Measurements from ENCODE around the gene OR10K1. TPM values are rescaled to one million over a fixed set of nuclear protein-coding genes. Genes with fewer than 3 reads are reported as not detected.
"Not testable (repeated sequence)": the region's sequence is repeated elsewhere in the genome, so short reads cannot be mapped to it uniquely, and the experiment has no call there.

The OR10K1 gene
- total and polyA plus RNA-seq, 4 donors = not detected

DNA sequence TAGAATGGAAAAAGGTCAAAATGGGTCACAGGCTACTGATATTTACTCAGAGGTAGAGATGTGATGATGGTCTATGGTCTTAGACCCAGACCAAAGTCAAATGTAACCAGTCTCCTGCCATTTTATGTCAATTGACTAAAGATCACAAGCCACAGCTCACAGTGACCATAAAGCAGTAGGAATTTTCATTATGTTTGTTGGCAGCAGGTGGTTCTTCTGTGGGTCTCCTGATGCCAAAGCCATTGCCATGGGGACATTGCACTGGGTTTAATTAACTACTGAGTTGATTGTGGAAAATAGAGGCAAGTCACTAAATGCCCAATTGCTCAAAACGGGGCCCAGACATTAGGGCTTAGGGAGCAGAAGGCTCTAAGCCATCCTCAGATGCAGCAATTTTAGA lies 35.5 kb upstream of the OR10K1 start, which contains the start of gene OR10K2:
Gene OR10K2 (minus strand): TSS at position 101 of the 400 bp plus-strand sequence. CDS start 5,371 bp downstream, outside the sequence.
- TF ChIP-seq, protein P1, sequence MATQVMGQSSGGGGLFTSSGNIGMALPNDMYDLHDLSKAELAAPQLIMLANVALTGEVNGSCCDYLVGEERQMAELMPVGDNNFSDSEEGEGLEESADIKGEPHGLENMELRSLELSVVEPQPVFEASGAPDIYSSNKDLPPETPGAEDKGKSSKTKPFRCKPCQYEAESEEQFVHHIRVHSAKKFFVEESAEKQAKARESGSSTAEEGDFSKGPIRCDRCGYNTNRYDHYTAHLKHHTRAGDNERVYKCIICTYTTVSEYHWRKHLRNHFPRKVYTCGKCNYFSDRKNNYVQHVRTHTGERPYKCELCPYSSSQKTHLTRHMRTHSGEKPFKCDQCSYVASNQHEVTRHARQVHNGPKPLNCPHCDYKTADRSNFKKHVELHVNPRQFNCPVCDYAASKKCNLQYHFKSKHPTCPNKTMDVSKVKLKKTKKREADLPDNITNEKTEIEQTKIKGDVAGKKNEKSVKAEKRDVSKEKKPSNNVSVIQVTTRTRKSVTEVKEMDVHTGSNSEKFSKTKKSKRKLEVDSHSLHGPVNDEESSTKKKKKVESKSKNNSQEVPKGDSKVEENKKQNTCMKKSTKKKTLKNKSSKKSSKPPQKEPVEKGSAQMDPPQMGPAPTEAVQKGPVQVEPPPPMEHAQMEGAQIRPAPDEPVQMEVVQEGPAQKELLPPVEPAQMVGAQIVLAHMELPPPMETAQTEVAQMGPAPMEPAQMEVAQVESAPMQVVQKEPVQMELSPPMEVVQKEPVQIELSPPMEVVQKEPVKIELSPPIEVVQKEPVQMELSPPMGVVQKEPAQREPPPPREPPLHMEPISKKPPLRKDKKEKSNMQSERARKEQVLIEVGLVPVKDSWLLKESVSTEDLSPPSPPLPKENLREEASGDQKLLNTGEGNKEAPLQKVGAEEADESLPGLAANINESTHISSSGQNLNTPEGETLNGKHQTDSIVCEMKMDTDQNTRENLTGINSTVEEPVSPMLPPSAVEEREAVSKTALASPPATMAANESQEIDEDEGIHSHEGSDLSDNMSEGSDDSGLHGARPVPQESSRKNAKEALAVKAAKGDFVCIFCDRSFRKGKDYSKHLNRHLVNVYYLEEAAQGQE (IDR thresholded peaks at IDR 0.05) = no peak
- TF ChIP-seq HNF4A (conservative IDR thresholded peaks at IDR 0.05) (no peak), FOXA1 (IDR thresholded peaks at IDR 0.05) (no peak), NR2F2 (IDR thresholded peaks at IDR 0.05) (no peak), JUND (IDR thresholded peaks at IDR 0.05) (no peak), HNF4G (IDR thresholded peaks at IDR 0.05) (no peak), RAD21 (IDR thresholded peaks at IDR 0.05) (no peak), FOXA2 (IDR thresholded peaks at IDR 0.05) (no peak), RXRA (IDR thresholded peaks at IDR 0.05) (no peak)
- TF ChIP-seq, protein P2, sequence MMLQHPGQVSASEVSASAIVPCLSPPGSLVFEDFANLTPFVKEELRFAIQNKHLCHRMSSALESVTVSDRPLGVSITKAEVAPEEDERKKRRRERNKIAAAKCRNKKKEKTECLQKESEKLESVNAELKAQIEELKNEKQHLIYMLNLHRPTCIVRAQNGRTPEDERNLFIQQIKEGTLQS (IDR thresholded peaks at IDR 0.05) = no peak
- TF ChIP-seq, protein P3, sequence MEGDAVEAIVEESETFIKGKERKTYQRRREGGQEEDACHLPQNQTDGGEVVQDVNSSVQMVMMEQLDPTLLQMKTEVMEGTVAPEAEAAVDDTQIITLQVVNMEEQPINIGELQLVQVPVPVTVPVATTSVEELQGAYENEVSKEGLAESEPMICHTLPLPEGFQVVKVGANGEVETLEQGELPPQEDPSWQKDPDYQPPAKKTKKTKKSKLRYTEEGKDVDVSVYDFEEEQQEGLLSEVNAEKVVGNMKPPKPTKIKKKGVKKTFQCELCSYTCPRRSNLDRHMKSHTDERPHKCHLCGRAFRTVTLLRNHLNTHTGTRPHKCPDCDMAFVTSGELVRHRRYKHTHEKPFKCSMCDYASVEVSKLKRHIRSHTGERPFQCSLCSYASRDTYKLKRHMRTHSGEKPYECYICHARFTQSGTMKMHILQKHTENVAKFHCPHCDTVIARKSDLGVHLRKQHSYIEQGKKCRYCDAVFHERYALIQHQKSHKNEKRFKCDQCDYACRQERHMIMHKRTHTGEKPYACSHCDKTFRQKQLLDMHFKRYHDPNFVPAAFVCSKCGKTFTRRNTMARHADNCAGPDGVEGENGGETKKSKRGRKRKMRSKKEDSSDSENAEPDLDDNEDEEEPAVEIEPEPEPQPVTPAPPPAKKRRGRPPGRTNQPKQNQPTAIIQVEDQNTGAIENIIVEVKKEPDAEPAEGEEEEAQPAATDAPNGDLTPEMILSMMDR (IDR thresholded peaks at IDR 0.05; ENCODE audit: low read depth, low read length, missing input control) = no peak
- TF ChIP-seq, protein P4, sequence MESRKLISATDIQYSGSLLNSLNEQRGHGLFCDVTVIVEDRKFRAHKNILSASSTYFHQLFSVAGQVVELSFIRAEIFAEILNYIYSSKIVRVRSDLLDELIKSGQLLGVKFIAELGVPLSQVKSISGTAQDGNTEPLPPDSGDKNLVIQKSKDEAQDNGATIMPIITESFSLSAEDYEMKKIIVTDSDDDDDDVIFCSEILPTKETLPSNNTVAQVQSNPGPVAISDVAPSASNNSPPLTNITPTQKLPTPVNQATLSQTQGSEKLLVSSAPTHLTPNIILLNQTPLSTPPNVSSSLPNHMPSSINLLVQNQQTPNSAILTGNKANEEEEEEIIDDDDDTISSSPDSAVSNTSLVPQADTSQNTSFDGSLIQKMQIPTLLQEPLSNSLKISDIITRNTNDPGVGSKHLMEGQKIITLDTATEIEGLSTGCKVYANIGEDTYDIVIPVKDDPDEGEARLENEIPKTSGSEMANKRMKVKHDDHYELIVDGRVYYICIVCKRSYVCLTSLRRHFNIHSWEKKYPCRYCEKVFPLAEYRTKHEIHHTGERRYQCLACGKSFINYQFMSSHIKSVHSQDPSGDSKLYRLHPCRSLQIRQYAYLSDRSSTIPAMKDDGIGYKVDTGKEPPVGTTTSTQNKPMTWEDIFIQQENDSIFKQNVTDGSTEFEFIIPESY (IDR thresholded peaks at IDR 0.05) = no peak
- TF ChIP-seq, protein P5, sequence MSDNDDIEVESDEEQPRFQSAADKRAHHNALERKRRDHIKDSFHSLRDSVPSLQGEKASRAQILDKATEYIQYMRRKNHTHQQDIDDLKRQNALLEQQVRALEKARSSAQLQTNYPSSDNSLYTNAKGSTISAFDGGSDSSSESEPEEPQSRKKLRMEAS (IDR thresholded peaks at IDR 0.05) = no peak
- DNase-seq (ENCODE audit: low spot score) = no peak
- H3K36me3 ChIP-seq (ENCODE audit: control insufficient read depth in 4 of 4, insufficient read depth in 3 of 4, low read depth in 1 of 4, low read length in 3 of 4) = no peaks in the 10 kb centered on the region
- H3K9ac ChIP-seq (ENCODE audit: low read depth in 1 of 2, low read length in 2 of 2) = no peak within 1 kb of the TSS
- H3K9me3 ChIP-seq (ENCODE audit: control insufficient read depth in 4 of 4, low read length in 3 of 4) = no peaks in the 10 kb centered on the region
- H3K27ac ChIP-seq (ENCODE audit: low read depth in 1 of 2, low read length in 2 of 2) = no peak within 1 kb of the TSS
- H3K27me3 ChIP-seq (ENCODE audit: control insufficient read depth in 4 of 4, insufficient read depth in 4 of 4, low read length in 3 of 4) = peaks cover 0 to 3% (median 0%) of the 10 kb centered on the region in 4 donors
- H3K4me3 ChIP-seq (ENCODE audit: low read depth in 1 of 3, low read length in 3 of 3) = no peak within 1 kb of the TSS
- H3K4me1 ChIP-seq (ENCODE audit: control insufficient read depth in 4 of 4, insufficient read depth in 4 of 4, low read length in 3 of 4) = no peaks in the 10 kb centered on the region
- WGBS = 81% methylated on average over 1 of the region's 1 CpG

DNA sequence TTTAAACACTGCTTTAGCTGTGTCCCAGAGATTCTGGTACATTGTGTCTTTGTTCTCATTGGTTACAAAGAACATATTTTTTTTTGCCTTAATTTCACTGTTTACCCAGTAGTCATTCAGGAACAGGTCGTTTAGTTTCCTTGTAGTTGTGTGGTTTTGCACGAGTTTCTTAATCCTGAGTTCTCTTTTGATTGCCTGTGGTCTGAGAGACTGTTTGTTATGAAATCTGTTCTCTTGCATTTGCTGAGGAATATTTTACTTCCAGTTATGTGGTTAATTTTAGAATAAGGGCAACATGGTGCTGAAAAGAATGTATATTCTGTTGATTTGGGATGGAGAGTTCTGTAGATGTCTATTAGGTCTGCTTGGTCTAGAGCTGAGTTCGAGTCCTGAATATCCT lies 31.5 kb upstream of the OR10K1 start:
- not testable (repeated sequence) for H3K27me3 ChIP-seq (ENCODE audit: control insufficient read depth in 4 of 4, insufficient read depth in 4 of 4, low read length in 3 of 4); H3K4me1 ChIP-seq (ENCODE audit: control insufficient read depth in 4 of 4, insufficient read depth in 4 of 4, low read length in 3 of 4); H3K9ac ChIP-seq (ENCODE audit: low read depth in 1 of 2, low read length in 2 of 2); DNase-seq (ENCODE audit: low spot score); H3K9me3 ChIP-seq (ENCODE audit: control insufficient read depth in 4 of 4, low read length in 3 of 4); H3K27ac ChIP-seq (ENCODE audit: low read depth in 1 of 2, low read length in 2 of 2); H3K4me3 ChIP-seq (ENCODE audit: low read depth in 1 of 3, low read length in 3 of 3); H3K36me3 ChIP-seq (ENCODE audit: control insufficient read depth in 4 of 4, insufficient read depth in 3 of 4, low read depth in 1 of 4, low read length in 3 of 4)
- WGBS = 39% methylated on average over 3 of the region's 3 CpGs

All from liver (tissue), 9 donors.